BJ (cell line): Measurements from ENCODE around the gene C1orf198. TPM values are rescaled to one million over a fixed set of nuclear protein-coding genes. Genes with fewer than 3 reads are reported as not detected.

Experiments used
- CTCF ChIA-PET: fragments of 350-600 bp; formaldehyde crosslinking; extraction: SDS; loops from one replicate; lab custom pipeline; 2021; ENCODE audit warnings: antibody characterized with exemption, inconsistent platforms; lab: Yijun Ruan, JAX
- POLR2A ChIA-PET: fragments of 300-600 bp; sonication (Branson Sonifier 250); formaldehyde crosslinking; extraction: SDS; loops from one replicate; lab custom pipeline; 2021; ENCODE audit warnings: antibody characterized with exemption; lab: Charles Lee
- DNase-seq: peaks from one replicate; pipeline ENCODE4 v3.0.0-alpha.2; 2011; ENCODE audit warnings: low read depth
- H3K27me3 ChIP-seq: 2 replicates; pipeline ENCODE4 v1.6.0; 2011; ENCODE audit warnings: low read length; ENCODE audit not compliant: control insufficient read depth, insufficient read depth
- H3K36me3 ChIP-seq: 2 replicates; pipeline ENCODE4 v1.5.1; 2011; ENCODE audit warnings: low read length; ENCODE audit not compliant: control insufficient read depth, insufficient read depth
- H3K4me3 ChIP-seq: 2 replicates; pipeline ENCODE4 v1.5.1; 2011; ENCODE audit warnings: low read depth, mild to moderate bottlenecking, control low read depth, low read length
- CTCF ChIP-seq: IDR thresholded peaks from 2 replicates; pipeline ENCODE4 v1.5.1; 2011; ENCODE audit warnings: low read depth, mild to moderate bottlenecking, control low read depth, inconsistent platforms, low read length, moderate library complexity; ENCODE audit not compliant: insufficient read depth
- polyA plus RNA-seq: library from polyadenylated mRNA; depleted of rRNA; stranded (reverse); fragments of >200 nt; gene quantifications from 2 replicates; pipeline ENCODE4 v1.2.3, GENCODE V29; 2011

Gene C1orf198
- polyA plus RNA-seq, 1 experiment = 195 TPM

DNA sequence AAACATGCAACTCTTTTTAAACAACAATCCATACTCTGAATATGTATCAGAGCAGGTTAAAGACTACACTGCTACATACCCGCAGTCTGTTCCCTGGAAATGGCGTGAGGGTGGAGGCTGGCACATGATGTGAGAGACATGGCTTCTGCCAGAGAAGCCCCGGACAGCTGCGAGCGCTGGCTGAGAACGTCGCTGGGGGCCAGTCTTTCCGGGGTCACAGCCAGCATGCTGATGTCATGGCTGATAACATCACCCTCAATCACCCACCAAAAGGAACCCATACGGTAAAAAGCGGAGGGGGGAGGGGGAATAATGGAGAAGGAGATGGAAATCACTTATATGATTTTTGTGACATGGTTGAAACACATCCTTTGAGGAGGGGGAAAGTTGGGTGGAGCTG, 29.1 kb downstream of the C1orf198 start:
- TF ChIP-seq CTCF = no peak
- no peak for DNase-seq
- H3K4me3 ChIP-seq = no peak overlapping the region
- ChIA-PET POLR2A (no interaction called here), CTCF (no interaction called here)
- no peaks in the 10 kb centered on the region for H3K27me3 ChIP-seq
- H3K36me3 ChIP-seq = peaks cover 27% of the 10 kb centered on the region

- DNase-seq = no peak
- TF ChIP-seq CTCF = no peak
- Histone ChIP-seq H3K36me3 (peaks cover 16% of the 10 kb centered on the region), H3K27me3 (no peaks in the 10 kb centered on the region), H3K4me3 (no peak overlapping the region)
- POLR2A ChIA-PET = no interaction called here
- CTCF ChIA-PET = interaction anchor here (3.4 kb wide), 1 partner anchor 11 kb away, joined by 12 read pairs; no protein-coding TSS in a partner anchor
Measured at GRCh38 chr1:230836793-230837192, 31.5 kb downstream of the C1orf198 start.

DNA sequence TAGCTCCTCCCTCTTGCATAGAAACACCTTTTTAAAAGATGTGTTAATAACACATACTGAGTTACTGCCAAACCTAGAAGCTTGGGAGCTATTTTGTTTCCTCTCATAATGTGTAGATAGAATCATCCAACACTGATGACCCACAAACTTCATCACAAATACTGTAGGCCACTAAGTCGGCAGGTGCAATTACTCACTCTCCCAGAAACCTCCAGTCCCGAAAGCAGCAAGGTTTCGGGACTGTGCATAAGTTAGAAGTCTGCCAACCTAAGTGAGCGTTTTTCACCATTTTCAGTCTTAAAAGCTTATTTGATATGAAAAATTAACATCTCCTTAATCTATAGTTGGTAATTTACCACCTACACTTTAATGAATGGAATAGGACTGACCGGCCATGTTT, 32.0 kb downstream of the C1orf198 start:
- no peaks in the 10 kb centered on the region for H3K27me3 ChIP-seq
- CTCF ChIA-PET = interaction anchor here (3.4 kb wide), 1 partner anchor 10 kb away, joined by 12 read pairs; no protein-coding TSS in a partner anchor
- no peak for TF ChIP-seq CTCF
- POLR2A ChIA-PET = no interaction called here
- peaks cover 13% of the 10 kb centered on the region for H3K36me3 ChIP-seq
- no peak overlapping the region for H3K4me3 ChIP-seq
- DNase-seq = no peak

DNA sequence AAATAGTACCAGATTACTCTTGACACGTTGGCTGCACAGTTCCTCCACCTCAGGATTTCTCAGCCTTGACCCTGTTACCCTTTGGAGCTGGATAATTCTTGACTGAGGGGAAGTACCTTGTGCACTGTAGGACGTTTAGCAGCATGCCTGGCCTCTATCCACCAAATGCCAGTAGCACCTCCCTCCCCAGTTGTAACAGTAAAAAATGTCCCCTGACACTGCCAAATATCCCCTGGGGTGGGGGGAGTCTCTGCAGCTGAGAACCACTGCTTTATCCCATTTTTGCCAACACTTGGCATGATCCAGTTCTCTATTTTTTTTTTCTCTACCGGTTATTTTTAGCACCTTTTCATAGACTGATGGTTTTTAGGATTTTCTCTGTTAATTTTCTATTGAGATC, 34.0 kb downstream of the C1orf198 start:
- Histone ChIP-seq H3K36me3 (peaks cover 9% of the 10 kb centered on the region), H3K4me3 (no peak overlapping the region), H3K27me3 (no peaks in the 10 kb centered on the region)
- POLR2A ChIA-PET = no interaction called here
- DNase-seq = no peak
- TF ChIP-seq CTCF = no peak
- CTCF ChIA-PET = interaction anchor here (1.1 to 3.4 kb wide), 3 partner anchors 8 to 47 kb away, joined by 3 to 12 read pairs (median 4); no protein-coding TSS in a partner anchor

DNA sequence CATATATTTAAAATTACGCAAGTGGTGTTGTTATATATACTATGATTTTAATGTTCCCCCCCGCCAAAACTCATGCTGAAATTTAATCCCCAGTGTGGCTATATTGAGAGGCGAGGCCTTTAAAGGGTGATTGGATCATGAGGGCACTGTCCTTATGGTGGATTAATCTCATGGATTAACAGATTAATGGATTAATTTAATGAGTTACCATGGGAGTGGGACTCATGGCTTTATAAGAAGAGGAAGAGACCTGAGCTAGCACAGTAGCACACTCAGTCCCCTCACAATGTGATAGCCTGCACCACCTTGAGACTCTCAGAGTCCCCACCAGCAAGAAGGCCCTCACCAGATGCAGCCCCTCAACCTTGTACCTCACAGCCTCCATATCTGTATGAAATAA, 34.8 kb downstream of the C1orf198 start:
- CTCF ChIA-PET = interaction anchor here (1.1 to 3.4 kb wide), 2 partner anchors 7 to 35 kb away, joined by 4 to 12 read pairs; no protein-coding TSS in a partner anchor
- POLR2A ChIA-PET = no interaction called here
- Histone ChIP-seq H3K36me3 (peaks cover 5% of the 10 kb centered on the region), H3K27me3 (no peaks in the 10 kb centered on the region), H3K4me3 (no peak overlapping the region)
- TF ChIP-seq CTCF = no peak
- DNase-seq = no peak
